ENCODE measurements around the gene RIGI. TPM values are rescaled to one million over a fixed set of nuclear protein-coding genes. Genes with fewer than 3 reads are reported as not detected.

Gene RIGI
- total and polyA plus RNA-seq, 12 donors, result 1.5 to 15.2 (median 4.6) TPM

DNA sequence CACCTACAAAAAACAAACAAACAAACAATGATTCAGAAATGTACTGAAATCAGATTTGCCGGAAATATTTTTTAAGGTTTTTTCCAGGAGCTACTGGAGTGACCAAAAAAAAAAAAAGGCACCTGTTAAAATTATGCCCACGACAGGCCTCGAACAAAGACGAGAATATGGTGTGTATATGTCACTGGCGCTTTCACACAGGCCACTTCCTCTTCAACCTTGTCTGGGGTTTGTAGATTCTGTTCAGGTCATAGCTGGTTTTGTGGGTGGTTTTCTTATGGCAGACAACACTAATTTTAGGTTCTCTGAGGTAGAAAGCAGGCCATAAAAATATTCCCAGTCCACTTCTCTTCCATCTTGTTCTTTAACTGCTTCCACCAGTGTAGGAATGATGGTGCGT is 40.0 kb upstream of the RIGI start:
- Histone ChIP-seq H3K9me3 (no peaks in the 10 kb centered on the region), H3K36me3 (peaks cover 0 to 85% (median 9%) of the 10 kb centered on the region in 9 donors), H3K4me3 (no peak overlapping the region), H3K4me1 (peaks cover 0 to 12% (median 6%) of the 10 kb centered on the region in 9 donors), H3K27ac (no peak overlapping the region), H3K27me3 (no peaks in the 10 kb centered on the region)
- intact Hi-C loops (cut with DNase I), result no loop called here
- DNase-seq (no peak), ATAC-seq (no peak)
- WGBS, 2 donors, result 93 to 94% methylated on average over 6 of the region's 6 CpGs
- TF ChIP-seq, protein P1, sequence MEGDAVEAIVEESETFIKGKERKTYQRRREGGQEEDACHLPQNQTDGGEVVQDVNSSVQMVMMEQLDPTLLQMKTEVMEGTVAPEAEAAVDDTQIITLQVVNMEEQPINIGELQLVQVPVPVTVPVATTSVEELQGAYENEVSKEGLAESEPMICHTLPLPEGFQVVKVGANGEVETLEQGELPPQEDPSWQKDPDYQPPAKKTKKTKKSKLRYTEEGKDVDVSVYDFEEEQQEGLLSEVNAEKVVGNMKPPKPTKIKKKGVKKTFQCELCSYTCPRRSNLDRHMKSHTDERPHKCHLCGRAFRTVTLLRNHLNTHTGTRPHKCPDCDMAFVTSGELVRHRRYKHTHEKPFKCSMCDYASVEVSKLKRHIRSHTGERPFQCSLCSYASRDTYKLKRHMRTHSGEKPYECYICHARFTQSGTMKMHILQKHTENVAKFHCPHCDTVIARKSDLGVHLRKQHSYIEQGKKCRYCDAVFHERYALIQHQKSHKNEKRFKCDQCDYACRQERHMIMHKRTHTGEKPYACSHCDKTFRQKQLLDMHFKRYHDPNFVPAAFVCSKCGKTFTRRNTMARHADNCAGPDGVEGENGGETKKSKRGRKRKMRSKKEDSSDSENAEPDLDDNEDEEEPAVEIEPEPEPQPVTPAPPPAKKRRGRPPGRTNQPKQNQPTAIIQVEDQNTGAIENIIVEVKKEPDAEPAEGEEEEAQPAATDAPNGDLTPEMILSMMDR (IDR thresholded peaks at IDR 0.05), result no peak

DNA sequence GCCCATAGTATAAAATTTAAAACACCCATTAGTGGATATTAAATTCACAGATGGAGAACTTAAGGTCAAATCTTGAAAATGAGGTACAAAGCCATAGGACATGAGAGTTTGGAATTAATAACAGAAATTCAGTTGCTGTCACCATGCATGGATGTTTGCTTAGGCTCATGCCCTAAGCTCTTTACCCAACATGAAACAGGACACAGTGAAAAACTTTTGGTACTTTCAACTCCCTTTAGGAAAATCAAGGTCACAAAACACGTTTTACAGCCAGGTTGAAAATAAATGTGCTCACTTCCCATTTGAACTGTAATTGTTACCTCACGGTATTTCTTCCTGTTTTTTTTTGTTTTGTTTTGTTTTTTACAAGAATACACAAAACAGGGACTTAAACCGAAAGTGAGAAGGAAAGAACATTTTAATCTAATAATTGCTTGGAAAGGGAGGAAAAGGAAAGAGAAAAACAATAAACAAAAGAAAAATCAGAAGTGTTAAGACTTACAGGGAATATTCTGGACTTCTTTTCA is 32.5 kb upstream of the RIGI start:
- Histone ChIP-seq H3K36me3 (peaks cover 0 to 27% (median 0%) of the 10 kb centered on the region in 9 donors), H3K9me3 (no peaks in the 10 kb centered on the region), H3K4me1 (peaks cover 0 to 26% (median 16%) of the 10 kb centered on the region in 9 donors), H3K27me3 (no peaks in the 10 kb centered on the region), H3K27ac (peak overlapping the region in 5 of 10 donors; percentile 10 to 52 (median 23)), H3K4me3 (no peak overlapping the region)
- ATAC-seq (no peak), DNase-seq (no peak)
- intact Hi-C loops (cut with DNase I), result no loop called here
- TF ChIP-seq, protein P1 (IDR thresholded peaks at IDR 0.05), result no peak
- WGBS, 2 donors, result 52 to 60% methylated on average over 3 of the region's 3 CpGs

DNA sequence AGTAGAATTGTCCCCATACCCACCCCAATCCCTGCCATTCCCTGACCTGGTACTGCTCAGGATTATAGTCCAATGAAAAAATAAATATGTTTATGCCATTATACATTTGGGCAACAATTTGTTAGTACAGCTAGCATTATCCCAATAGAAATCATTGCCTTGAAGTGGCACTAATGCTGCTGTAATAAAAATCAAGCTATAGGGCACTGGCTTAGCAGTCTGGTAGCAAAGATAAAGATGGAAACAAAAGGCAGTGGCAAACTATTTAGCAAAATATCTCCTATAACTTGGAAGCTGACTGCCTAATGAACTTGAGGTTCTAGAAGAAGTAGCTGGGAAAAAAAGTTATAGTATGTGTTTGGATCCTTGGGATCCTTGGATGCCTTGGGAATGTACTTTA is 28.6 kb upstream of the RIGI start:
- no peaks in the 10 kb centered on the region for H3K27me3 ChIP-seq
- H3K36me3 ChIP-seq, result peaks cover 0 to 23% (median 0%) of the 10 kb centered on the region in 9 donors
- no peaks in the 10 kb centered on the region for H3K9me3 ChIP-seq
- intact Hi-C loops (cut with DNase I), result no loop called here
- no peak for DNase-seq
- no peak for ATAC-seq
- H3K4me1 ChIP-seq, result peaks cover 0 to 40% (median 32%) of the 10 kb centered on the region in 9 donors
- TF ChIP-seq, protein P1 (IDR thresholded peaks at IDR 0.05), result no peak
- H3K4me3 ChIP-seq, result no peak overlapping the region
- no peak overlapping the region for H3K27ac ChIP-seq

DNA sequence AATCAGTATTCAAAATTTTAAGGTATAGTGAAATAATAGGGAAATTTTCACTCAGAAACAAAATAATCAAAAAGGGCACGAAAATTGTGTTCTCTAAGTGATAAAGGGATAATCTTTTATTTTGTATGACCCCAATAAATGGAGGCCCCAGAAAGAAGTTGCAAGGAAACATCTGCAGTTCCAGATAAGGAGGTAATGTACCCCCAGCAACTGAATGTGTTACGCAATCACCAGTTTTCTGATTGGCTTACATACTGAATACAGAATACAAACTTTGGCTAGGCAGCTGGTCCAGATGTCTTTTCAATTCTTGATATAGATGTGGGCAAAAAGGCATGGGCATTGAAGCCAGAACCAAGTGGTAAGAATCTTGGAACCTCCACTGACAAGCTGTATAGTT is 28.1 kb upstream of the RIGI start:
- Histone ChIP-seq H3K36me3 (peaks cover 0 to 23% (median 0%) of the 10 kb centered on the region in 9 donors), H3K27me3 (no peaks in the 10 kb centered on the region), H3K4me3 (no peak overlapping the region), H3K4me1 (peaks cover 0 to 41% (median 32%) of the 10 kb centered on the region in 9 donors), H3K27ac (no peak overlapping the region), H3K9me3 (no peaks in the 10 kb centered on the region)
- ATAC-seq (no peak), DNase-seq (no peak)
- intact Hi-C loops (cut with DNase I), result no loop called here
- 83 to 87% methylated on average over 2 of the region's 2 CpGs for WGBS, 2 donors
- TF ChIP-seq, protein P1 (IDR thresholded peaks at IDR 0.05), result no peak

Data from heart right ventricle (tissue), 16 donors.